Cardiac muscle cell (in vitro differentiated cells and primary cell): Measurements from ENCODE around the gene P4HB. TPM values are rescaled to one million over a fixed set of nuclear protein-coding genes. Genes with fewer than 3 reads are reported as not detected.
A peak's percentile ranks its signal among the peaks of the same experiment; 100 is the strongest.

ENCODE experiments used
- DNase-seq, 2 donors: peaks; one replicate each; pipeline versions ENCODE4 v3.0.0 to v3.0.0-alpha.2; 2010 to 2017; ENCODE audit warnings: low read depth in 1 of 2, low spot score in 1 of 2
- H3K27ac ChIP-seq: fragments of 200-600 bp; sonication (generic); 2 replicates; pipeline ENCODE4 v1.5.1; 2016
- H3K27me3 ChIP-seq: fragments of 200-600 bp; sonication (generic); 2 replicates; pipeline ENCODE4 v1.6.0; 2016; ENCODE audit warnings: control low read depth
- H3K36me3 ChIP-seq: fragments of 200-600 bp; sonication (generic); 2 replicates; pipeline ENCODE4 v1.5.1; 2016; ENCODE audit warnings: control low read depth
- H3K4me1 ChIP-seq: fragments of 200-600 bp; sonication (generic); 2 replicates; pipeline ENCODE4 v1.8.1; 2017; ENCODE audit warnings: low read depth, mild to moderate bottlenecking, mixed run types
- H3K4me3 ChIP-seq: fragments of 200-600 bp; sonication (generic); 2 replicates; pipeline ENCODE4 v1.5.1; 2016; ENCODE audit warnings: mild to moderate bottlenecking
- H3K9me3 ChIP-seq: fragments of 200-600 bp; sonication (generic); 2 replicates; pipeline ENCODE4 v1.5.1; 2017; ENCODE audit warnings: low read depth, mild to moderate bottlenecking, control low read depth
- CTCF ChIP-seq: IDR thresholded peaks from 2 replicates; pipeline ENCODE4 v1.5.1; 2012; ENCODE audit warnings: low read depth, mild to moderate bottlenecking, low read length
- polyA plus RNA-seq: library from polyadenylated mRNA; unstranded; fragments of >200 nt; fragmentation: Nextera tagmentation; extraction: Ambion mirVana; gene quantifications from 2 replicates; pipeline ENCODE4 v1.2.1, GENCODE V29; 2016
- total RNA-seq: library from RNA; depleted of rRNA; stranded (reverse); fragments of >200 nt; gene quantifications from 2 replicates; pipeline ENCODE4 v1.2.3, GENCODE V29; 2016

The P4HB gene
- total and polyA plus RNA-seq, 2 experiments from 2014 or later = 597 to 972 TPM

- H3K27ac ChIP-seq = no peak overlapping the region
- H3K27me3 ChIP-seq = peaks cover 18% of the 10 kb centered on the region
- H3K4me3 ChIP-seq = no peak overlapping the region
- DNase-seq = no peak
- H3K36me3 ChIP-seq = peaks cover 16% of the 10 kb centered on the region
- no peaks in the 10 kb centered on the region for H3K9me3 ChIP-seq
- H3K4me1 ChIP-seq = no peaks in the 10 kb centered on the region
- no peak for TF ChIP-seq CTCF
Measured at GRCh38 chr17:81899514-81900166, 39.3 kb upstream of the P4HB start.

- TF ChIP-seq CTCF = no peak
- Histone ChIP-seq H3K27ac (no peak overlapping the region), H3K36me3 (peaks cover 12% of the 10 kb centered on the region), H3K27me3 (peaks cover 18% of the 10 kb centered on the region), H3K4me3 (no peak overlapping the region), H3K4me1 (no peaks in the 10 kb centered on the region), H3K9me3 (no peaks in the 10 kb centered on the region)
- DNase-seq = no peak
Measured at GRCh38 chr17:81898885-81899284, 38.5 kb upstream of the P4HB start.

- peaks cover 12% of the 10 kb centered on the region for H3K36me3 ChIP-seq
- H3K27me3 ChIP-seq = peaks cover 18% of the 10 kb centered on the region
- H3K4me3 ChIP-seq = no peak overlapping the region
- TF ChIP-seq CTCF = no peak
- no peak overlapping the region for H3K27ac ChIP-seq
- H3K4me1 ChIP-seq = no peaks in the 10 kb centered on the region
- peak in 1 of 2 donors; percentile 43 for DNase-seq
- H3K9me3 ChIP-seq = no peaks in the 10 kb centered on the region
Measured at GRCh38 chr17:81898029-81898866, 37.9 kb upstream of the P4HB start.

GRCh38 chr17:81895400-81895799 is 35.1 kb upstream of the P4HB start:
- H3K4me1 ChIP-seq = peaks cover 2% of the 10 kb centered on the region
- H3K36me3 ChIP-seq = peaks cover 12% of the 10 kb centered on the region
- no peak for TF ChIP-seq CTCF
- no peaks in the 10 kb centered on the region for H3K9me3 ChIP-seq
- no peak overlapping the region for H3K4me3 ChIP-seq
- H3K27ac ChIP-seq = no peak overlapping the region
- H3K27me3 ChIP-seq = no peaks in the 10 kb centered on the region
- DNase-seq = no peak

- no peak for DNase-seq
- Histone ChIP-seq H3K4me3 (peak overlapping the region; percentile 82), H3K4me1 (peaks cover 6% of the 10 kb centered on the region), H3K27ac (peak overlapping the region; percentile 87), H3K36me3 (peaks cover 36% of the 10 kb centered on the region), H3K9me3 (no peaks in the 10 kb centered on the region), H3K27me3 (no peaks in the 10 kb centered on the region)
- no peak for TF ChIP-seq CTCF
Measured at GRCh38 chr17:81891303-81891552, 30.9 kb upstream of the P4HB start.
